Calu3 (cell line): ENCODE results near the gene INKA2. TPM values are rescaled to one million over a fixed set of nuclear protein-coding genes. Genes with fewer than 3 reads are reported as not detected.

Experiments used
- BruUV-seq: library from RNA; stranded (reverse); fragments of 400-500 nt; replicated peaks from 2 replicates; lab custom pipeline; 2021; lab: Mats Ljungman, UMichigan
- CTCF ChIA-PET: fragments of 300-600 bp; sonication (Branson Sonifier 250); formaldehyde crosslinking; loops from one replicate; lab custom pipeline; 2022; ENCODE audit warnings: antibody characterized with exemption; lab: Charles Lee
- DNase-seq: peaks from one replicate; pipeline ENCODE4 v3.0.0; 2022
- H3K27ac Mint-ChIP-seq: one replicate; pipeline ENCODE4 v1.8.0; 2022; ENCODE audit warnings: mixed read lengths; ENCODE audit not compliant: unreplicated experiment
- H3K27me3 Mint-ChIP-seq: one replicate; pipeline ENCODE4 v1.8.0; 2022; ENCODE audit warnings: mixed read lengths; ENCODE audit not compliant: unreplicated experiment
- H3K36me3 Mint-ChIP-seq: one replicate; pipeline ENCODE4 v1.8.0; 2022; ENCODE audit warnings: mild to moderate bottlenecking, moderate library complexity, mixed read lengths; ENCODE audit not compliant: insufficient read depth, unreplicated experiment
- H3K4me1 Mint-ChIP-seq: one replicate; pipeline ENCODE4 v1.8.0; 2022; ENCODE audit warnings: mild to moderate bottlenecking, low read depth, mixed read lengths; ENCODE audit not compliant: unreplicated experiment
- H3K4me3 Mint-ChIP-seq: one replicate; pipeline ENCODE4 v1.8.0; 2022; ENCODE audit warnings: mild to moderate bottlenecking, low read depth, moderate library complexity, mixed read lengths; ENCODE audit not compliant: unreplicated experiment
- H3K9me3 Mint-ChIP-seq: one replicate; pipeline ENCODE4 v1.8.0; 2022; ENCODE audit warnings: low read depth, mixed read lengths; ENCODE audit not compliant: unreplicated experiment
- intact Hi-C: fragments of 100-400 bp; cut with micrococcal nuclease; formaldehyde crosslinking; loops from one replicate; pipeline ENCODE4 v1.10.0; 2022; ENCODE audit not compliant: unreplicated experiment
- total RNA-seq: library from RNA; stranded (reverse); gene quantifications from 2 replicates; pipeline ENCODE4 v1.2.3, GENCODE V29; 2022
- TF ChIP-seq, protein P1 (sequence below): fragments of 200-600 bp; IDR thresholded peaks from one replicate; pipeline ENCODE4 v1.8.0; 2022; ENCODE audit warnings: antibody characterized with exemption; ENCODE audit not compliant: unreplicated experiment

INKA2 gene
- total RNA-seq, 1 experiment from 2014 or later = not detected

DNA sequence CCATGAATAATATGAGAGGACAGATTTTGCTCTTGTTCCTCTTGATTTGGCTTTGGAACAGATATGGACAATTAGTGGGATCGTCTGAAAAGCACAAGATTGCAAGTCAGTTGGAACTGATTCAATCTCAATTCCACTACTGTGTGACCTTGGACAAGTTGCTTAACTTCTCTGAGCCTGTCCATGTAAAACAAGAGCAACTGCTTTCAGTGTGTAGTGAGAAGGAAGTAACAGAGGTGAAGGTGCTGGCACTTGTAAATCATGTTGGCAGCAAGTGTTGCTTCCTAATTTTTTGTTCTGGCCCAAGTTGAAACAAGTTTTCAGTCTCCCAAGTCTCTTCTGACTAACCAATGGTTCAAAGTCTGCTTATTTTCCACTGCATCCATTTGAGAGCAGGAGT, 15.3 kb downstream of the INKA2 start:
- Mint-ChIP-seq H3K27ac (no peak overlapping the region), H3K4me3 (no peak overlapping the region), H3K36me3 (no peaks in the 10 kb centered on the region), H3K27me3 (peaks cover 42% of the 10 kb centered on the region), H3K4me1 (peaks cover 11% of the 10 kb centered on the region), H3K9me3 (no peaks in the 10 kb centered on the region)
- no TSS peak for BruUV-seq
- CTCF ChIA-PET = no interaction called here
- intact Hi-C loops = no loop called here
- TF ChIP-seq, protein P1, sequence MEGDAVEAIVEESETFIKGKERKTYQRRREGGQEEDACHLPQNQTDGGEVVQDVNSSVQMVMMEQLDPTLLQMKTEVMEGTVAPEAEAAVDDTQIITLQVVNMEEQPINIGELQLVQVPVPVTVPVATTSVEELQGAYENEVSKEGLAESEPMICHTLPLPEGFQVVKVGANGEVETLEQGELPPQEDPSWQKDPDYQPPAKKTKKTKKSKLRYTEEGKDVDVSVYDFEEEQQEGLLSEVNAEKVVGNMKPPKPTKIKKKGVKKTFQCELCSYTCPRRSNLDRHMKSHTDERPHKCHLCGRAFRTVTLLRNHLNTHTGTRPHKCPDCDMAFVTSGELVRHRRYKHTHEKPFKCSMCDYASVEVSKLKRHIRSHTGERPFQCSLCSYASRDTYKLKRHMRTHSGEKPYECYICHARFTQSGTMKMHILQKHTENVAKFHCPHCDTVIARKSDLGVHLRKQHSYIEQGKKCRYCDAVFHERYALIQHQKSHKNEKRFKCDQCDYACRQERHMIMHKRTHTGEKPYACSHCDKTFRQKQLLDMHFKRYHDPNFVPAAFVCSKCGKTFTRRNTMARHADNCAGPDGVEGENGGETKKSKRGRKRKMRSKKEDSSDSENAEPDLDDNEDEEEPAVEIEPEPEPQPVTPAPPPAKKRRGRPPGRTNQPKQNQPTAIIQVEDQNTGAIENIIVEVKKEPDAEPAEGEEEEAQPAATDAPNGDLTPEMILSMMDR = no peak
- DNase-seq = no peak

DNA sequence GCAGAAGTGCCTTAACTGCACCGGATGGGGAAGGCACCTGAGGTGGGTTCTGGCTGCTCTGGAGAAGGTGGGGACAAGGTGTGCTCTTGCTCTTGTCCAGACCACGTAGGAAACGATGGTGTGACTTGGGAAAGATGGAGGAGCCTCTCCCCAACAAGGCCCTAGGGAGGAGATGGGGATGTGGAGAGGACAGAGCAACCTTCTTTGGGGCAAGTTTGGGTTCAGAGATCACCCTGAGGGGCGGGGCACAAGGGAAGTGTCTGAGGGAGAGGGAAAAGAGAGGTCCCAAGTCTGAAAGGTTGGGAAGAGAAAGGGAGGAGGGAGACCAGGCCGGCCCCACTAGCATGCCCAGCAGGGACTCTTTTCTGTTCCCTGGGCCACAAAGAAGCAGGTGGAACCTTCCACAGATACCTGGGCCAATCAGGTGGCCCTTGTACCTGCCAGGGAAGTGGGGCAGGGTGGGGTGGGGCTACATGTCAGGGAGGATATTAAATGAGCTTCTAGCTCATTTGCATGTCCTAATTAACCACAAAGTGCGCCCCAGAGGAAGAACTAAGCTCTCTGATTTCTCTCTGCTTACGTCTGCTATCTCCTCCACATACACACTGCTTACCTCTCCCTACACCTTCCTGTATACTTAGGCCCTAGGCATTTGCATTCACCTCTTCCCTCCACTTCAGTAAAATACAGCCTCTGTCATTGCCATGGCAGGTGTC, 15.9 kb downstream of the INKA2 start:
- no peak for DNase-seq
- peaks cover 11% of the 10 kb centered on the region for H3K4me1 Mint-ChIP-seq
- TF ChIP-seq, protein P1 = no peak
- CTCF ChIA-PET = no interaction called here
- H3K9me3 Mint-ChIP-seq = no peaks in the 10 kb centered on the region
- H3K4me3 Mint-ChIP-seq = no peak overlapping the region
- no peaks in the 10 kb centered on the region for H3K36me3 Mint-ChIP-seq
- peaks cover 42% of the 10 kb centered on the region for H3K27me3 Mint-ChIP-seq
- H3K27ac Mint-ChIP-seq = no peak overlapping the region
- no TSS peak for BruUV-seq
- intact Hi-C loops = no loop called here

DNA sequence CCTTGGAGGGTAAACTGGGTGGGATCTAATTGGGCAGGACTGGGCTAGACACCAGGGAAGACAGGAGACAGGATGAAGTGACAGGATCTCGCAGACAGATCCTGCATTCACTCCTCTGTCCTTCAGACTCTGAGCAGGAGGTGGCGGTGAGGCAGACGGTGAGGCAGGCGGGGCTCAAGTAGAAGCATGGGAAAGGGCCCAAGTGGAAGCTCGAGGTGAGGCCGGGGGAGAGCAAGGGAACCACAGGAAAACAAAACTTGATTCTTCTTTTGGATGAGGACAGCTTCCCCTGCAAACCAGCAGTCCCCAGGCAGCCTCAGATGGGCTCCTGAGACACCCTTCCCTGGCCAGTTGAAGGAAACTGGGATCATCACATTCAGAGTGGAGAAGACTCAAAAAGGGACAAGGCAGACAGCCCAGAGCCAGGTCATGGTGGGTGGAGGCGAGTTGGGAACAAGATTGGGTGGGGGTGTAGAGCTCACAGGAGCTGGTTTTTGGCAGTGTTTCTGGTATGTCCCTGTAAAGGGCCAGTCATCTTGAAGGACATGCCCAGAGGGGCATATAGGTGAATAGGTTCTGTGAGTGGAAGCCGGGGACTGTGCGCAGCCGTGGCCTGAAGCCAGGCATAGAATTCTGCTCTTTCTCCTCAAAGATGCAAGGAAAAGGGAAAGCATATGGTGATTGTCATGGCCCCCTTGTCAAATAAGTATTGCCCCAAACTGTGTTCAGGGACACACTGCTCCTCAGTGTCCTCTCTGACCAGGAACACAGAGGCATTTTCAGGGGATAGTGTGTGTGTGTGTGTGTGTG, 18.0 kb downstream of the INKA2 start:
- peaks cover 42% of the 10 kb centered on the region for H3K27me3 Mint-ChIP-seq
- CTCF ChIA-PET = no interaction called here
- peaks cover 11% of the 10 kb centered on the region for H3K4me1 Mint-ChIP-seq
- TF ChIP-seq, protein P1 = no peak
- H3K9me3 Mint-ChIP-seq = no peaks in the 10 kb centered on the region
- no peak overlapping the region for H3K4me3 Mint-ChIP-seq
- intact Hi-C loops = no loop called here
- H3K36me3 Mint-ChIP-seq = peaks cover 4% of the 10 kb centered on the region
- BruUV-seq = no TSS peak
- H3K27ac Mint-ChIP-seq = no peak overlapping the region
- no peak for DNase-seq

DNA sequence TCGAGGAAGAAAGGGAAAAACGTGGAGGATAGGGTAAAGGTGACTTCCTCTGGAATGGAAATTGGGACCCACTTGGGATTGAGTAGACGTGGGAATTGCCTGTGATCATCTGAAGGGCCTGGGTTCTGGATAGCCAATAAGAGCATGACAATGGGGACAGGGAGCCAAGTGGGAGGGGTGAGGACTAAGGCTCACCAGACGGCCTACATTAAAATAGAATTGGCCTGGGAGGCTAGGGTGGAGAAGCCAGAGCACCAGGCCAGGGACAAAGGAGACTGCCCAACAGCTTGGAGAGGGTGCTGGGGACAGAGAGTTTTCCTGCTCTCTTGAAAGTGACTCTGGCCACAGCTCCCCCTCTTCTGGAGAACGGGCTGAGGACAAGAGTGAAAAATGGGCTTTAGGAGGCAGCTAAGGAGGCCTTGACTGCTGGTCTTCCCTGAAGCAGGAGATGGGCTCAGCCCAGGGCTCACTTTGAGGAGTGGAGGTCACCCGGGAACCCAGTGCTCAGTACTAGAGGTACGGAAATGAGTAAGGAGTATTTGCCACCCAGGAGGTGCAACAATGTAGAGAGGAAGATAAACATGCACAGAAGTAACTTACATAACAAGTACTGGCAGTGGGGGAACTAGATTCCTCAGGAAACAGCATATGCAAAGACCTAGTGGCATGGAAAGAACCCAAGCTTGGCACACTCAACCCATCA, 18.8 kb downstream of the INKA2 start:
- CTCF ChIA-PET = no interaction called here
- no peak for DNase-seq
- BruUV-seq = no TSS peak
- Mint-ChIP-seq H3K36me3 (peaks cover 4% of the 10 kb centered on the region), H3K9me3 (no peaks in the 10 kb centered on the region), H3K4me1 (peaks cover 11% of the 10 kb centered on the region), H3K27me3 (peaks cover 42% of the 10 kb centered on the region), H3K27ac (no peak overlapping the region), H3K4me3 (no peak overlapping the region)
- TF ChIP-seq, protein P1 = no peak
- intact Hi-C loops = no loop called here
